SK-N-MC (cell line): ENCODE results near the gene CLTB.

ENCODE experiments used
- EZH2 ChIP-seq: fragments of 200-600 bp; sonication (generic); IDR thresholded peaks from one replicate; pipeline ENCODE4 v1.6.1; 2017; ENCODE audit warnings: antibody characterized with exemption
- FOXP2 ChIP-seq: optimal IDR thresholded peaks from 2 replicates; pipeline ENCODE3; 2011; ENCODE audit warnings: mild to moderate bottlenecking, moderate library complexity; ENCODE audit not compliant: insufficient read depth; ENCODE audit errors: extremely low read length, control extremely low read depth
- POLR2AphosphoS5 ChIP-seq: IDR thresholded peaks from 2 replicates; pipeline ENCODE4 v1.6.1; 2012; ENCODE audit warnings: mild to moderate bottlenecking, low read depth, low read length, borderline replicate concordance

DNA sequence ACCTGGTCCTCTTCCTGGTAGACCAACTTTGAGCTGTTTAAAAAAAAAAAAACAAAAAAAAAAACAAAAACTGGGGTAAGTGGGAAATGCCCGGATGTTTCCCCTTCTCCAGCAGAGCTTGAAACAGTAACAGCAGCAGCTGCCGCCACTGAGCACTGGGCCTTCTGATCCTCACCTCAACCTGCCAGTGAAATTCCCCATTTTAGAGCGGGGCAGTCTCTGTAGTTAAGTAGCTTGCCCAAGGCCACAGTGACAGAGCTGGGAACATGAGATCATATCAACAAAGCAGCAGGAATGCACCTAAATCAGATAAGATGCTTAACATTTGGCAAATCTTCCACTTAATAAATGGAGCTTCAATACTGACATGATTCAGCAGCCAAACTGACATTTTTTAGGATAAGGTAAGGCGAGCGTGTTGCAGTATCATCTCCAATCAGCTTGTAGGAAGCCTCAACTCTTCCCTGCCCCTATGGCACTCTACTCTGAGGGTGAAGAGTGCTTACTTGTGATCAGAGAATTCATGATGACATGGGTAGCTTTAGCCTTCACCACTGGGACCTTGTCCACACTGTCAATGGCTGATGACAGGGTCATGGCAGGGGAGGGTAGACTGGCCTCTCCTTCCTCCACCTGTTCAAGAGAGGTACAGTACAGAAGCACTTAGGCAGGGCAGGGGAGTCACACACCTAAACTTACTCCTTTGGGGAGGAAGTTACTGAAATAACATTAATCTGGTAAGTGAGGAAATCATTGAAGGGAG is 64.0 kb downstream of the CLTB start:
- TF ChIP-seq EZH2 (no peak), FOXP2 (no peak), POLR2AphosphoS5 (no peak)
